Stimulated activated CD4-positive, alpha-beta T cell treated with anti-CD3 and anti-CD28 coated beads, TNF-alpha, amount 100 ng/mL, for 48 hours (primary cell): Measurements from ENCODE around the gene NARF.
A peak's percentile ranks its signal among the peaks of the same experiment; 100 is the strongest.
"Not testable (repeated sequence)": the region's sequence is repeated elsewhere in the genome, so short reads cannot be mapped to it uniquely, and the experiment has no call there.

Source experiments
- DNase-seq, 3 donors: peaks; one replicate each; pipeline ENCODE4 v3.0.0-alpha.2; 2020; ENCODE audit warnings: low read depth in 3 of 3

The NARF gene

DNA sequence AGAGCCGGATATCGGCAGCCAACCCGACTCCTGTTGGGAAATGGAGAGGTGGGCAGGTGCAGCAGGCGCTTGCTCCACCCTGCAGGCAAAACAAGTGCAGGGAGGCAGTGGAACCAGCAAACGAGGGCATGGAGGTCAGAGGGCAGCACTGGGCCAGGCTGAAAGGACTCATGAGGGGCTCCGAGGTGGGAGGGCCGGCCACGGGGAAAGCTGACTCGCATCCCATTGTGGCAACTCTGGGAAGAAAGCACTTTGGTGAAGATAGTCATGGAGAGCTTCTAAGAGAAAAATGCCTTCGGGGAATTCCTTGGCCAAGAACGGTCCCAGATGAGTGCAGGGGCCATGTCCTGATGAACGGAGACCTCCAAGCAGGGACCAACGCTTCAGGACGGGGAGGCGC lies 12.4 kb upstream of the NARF start:
- DNase-seq = no peak

DNA sequence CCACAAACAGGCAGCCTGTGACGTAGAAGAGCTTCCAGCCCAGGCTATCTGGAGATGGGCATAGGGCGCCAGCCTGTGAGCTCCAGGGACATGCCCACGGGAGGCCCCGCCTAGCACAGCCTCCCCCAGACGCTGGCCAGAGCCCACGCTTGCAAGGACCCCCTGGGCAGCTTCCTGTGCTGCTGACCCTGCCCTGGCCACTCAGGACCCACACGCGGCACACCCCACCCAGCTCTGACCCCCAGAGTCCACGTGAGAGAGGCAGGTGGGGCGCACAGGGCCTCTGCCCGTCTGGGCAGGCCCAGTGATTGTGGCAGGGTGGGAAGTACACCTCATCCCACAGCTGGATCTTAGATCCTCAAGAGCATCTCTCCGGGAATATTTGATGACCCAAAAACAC lies 11.9 kb upstream of the NARF start:
- DNase-seq = no peak

DNA sequence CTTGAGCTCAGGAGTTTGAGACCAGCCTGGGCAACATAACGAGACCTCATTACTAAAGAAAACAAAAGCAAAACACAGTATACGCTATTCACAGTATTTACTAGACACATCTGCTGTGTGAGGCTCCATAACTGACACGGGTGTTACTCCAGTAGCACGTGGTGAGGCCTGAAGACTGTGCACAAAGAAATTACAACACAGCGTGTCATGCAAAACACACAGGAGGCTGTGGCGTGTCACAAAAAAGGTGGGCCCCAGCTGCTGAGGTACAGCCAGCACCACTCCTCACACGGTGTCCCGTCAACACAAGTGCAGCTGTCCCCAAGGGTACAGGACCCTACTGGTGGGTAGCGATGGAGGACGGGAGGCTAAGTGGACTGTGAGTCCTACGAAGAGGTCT lies 10.7 kb upstream of the NARF start:
- no peak for DNase-seq

DNA sequence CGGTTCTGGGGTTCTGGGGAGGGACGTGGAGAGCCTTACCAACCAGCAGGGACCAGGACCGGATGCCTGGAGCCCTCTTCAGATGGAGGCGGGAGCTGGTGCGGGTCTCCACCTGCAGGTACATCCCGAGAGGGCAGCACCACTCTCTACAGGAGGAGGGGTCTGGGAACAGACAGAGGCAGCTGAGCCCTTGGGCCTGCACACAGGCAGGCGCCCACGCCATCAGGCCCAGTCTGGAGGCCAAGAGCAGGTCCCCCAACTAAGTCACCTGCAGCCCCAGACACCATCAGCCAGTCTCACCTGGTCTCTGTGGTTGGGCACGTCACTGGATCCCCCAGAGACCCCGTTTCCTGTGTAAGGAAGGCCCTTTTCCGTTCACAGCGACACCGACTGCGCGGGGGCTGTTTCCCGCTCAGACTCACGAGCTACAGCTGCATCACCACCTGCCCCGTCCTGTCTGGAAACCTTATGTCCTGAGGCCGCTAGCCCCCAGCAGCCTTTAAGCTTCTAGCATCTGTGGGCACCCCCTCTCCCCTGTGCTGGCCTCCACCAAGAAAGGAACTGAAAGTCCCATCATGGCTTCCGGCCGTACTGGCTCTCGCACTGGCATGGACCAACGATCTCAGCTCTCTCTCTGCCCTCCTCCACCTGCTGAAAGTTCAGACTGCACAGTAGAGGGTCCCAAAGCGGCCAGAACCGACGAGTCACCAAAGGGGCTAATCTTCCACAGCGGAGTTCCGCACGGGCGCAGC lies 9.2 kb upstream of the NARF start:
- peak in 2 of 3 donors; percentile 46 to 47 for DNase-seq

- peak in 1 of 3 donors; percentile 29 for DNase-seq
These were observed 8.6 kb upstream of the NARF start for GRCh38 chr17:82449883-82450356.

DNA sequence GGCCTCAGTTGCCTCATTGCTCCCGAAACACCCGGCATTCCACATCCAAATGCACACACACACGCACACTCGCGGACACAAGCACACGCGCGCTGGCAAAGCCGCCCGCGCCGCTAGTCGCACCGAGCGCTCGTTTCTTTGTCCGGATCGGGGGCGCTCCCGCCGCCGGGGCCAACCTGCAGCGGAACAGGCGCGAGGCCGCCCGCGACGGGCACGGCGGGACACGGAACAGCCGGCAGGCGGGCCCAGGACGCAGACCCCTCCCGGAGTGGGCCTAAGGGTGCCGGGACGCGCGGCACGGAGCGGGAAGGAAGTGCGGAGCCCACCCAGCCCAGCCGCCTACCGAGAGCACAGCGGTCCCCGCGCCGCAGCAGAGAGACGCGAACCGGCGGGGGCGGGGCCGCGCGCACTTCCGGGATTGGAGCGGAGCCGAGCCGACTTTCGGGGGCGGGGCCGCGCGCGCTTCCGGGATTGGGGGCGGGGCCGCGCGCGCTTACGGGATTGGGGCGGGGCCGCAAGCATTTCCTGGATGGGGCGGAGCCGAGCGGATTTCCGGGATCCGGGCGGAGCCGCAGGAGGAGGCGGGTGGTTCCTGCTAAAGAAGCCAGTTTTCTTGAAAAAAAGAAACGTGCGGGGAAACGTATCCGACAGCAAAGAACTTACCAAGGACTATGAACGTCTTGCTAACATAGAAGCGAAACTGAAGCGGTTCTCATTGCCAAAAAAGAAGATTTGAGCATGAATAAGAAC lies 8.0 kb upstream of the NARF start, which contains the start of gene CYBC1:
Gene CYBC1 (minus strand): TSS at position 396 of the 750 bp plus-strand sequence. CDS start 1,498 bp downstream, outside the sequence.
- DNase-seq = peak; percentile 91 to 96 (median 92)

DNA sequence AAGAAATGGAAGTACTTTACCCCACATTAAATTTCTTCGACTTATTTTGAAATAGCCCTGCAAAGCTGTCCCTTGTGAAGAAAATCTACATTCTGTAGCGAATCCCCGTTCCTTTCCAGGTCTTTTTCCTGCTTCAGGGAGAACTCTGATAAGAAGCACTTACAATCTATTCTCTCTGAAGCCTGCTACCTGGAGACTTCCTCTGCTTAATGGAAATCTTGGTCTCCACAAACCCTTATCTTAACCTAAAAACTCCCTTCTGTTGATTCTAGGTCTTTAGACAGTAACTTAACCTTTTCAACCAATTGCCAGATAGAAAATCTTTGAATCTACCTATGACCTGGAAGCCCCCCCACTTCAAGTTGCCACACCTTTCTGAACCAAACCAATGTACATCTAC lies 6.4 kb upstream of the NARF start:
- no peak for DNase-seq

GRCh38 chr17:82453151-82453550 lies 5.4 kb upstream of the NARF start:
- not testable (repeated sequence) for DNase-seq

GRCh38 chr17:82453706-82454105 lies 4.8 kb upstream of the NARF start:
- DNase-seq = not testable (repeated sequence)

DNA sequence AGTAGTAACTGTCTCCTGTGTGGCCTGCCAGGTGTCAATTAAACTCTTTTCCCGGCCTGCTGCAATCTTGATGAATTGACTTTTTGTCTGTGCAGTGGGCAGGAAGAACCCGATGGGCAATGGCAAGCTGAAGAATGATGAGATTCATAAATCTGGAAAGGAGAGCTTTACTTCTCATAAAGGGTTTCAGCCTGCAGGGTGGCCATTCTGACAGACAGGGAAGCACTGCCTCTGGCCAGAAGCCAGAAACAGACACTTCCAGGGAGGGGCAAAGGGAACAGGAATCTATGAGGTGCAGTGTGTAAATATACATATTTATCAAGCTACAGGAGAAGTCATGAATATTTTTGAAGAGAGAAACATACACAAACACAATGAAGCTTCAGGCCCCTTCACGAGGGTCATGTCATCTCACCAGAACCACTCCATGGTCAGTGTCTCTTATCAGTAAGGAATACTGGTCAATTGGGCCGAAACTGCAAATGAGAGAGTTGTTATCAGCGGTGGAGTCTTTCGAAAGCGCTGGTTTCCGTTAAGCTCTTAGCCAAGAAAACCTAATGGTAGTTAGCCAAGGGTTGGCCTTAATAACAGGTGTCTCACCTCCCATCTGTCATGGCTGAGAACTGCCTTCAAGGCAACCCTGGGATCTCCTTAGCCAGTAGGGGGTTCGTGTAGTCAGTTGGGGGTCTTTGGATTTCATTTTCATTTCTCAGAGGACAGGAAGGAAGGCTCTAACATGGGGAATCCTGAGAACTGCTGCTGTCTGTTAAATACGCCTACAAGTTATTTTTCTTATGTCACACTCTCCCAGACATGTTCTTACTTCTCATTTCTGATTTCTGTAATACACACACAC lies 1.2 kb upstream of the NARF start:
- no peak for DNase-seq

DNA sequence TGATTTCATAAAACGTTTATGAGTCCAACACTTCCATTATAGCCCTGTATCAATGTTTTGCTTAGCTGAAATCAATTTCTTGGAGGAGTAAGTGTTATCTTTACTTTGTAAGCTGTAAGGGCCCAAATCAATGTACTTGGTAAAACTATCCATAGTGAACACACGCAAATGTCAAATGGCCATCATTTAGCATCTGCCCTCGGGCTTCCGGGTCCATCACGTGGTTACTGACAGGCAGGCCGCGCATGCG lies 687 bp upstream of the NARF start:
- DNase-seq = no peak

GRCh38 chr17:82458885-82459424 lies 414 bp downstream of the NARF start:
- no peak for DNase-seq

DNA sequence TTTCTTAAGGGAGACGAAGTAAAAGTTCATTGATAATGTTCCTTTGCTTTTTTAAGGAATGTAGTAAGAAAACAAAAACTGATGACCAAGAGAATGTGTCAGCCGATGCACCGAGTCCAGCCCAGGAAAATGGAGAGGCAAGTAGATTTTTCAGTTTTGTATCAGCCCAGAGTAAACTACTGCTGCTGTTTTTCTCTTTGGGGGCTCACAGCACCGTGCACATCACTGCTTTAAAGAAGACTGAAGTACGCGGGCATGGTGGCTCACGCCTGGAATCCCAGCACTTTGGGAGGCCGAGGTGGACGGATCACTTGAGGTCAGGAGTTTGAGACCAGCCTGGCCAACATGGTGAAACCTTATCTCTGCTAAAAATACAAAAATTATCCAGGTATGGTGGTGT lies 1.4 kb downstream of the NARF start:
- not testable (repeated sequence) for DNase-seq

DNA sequence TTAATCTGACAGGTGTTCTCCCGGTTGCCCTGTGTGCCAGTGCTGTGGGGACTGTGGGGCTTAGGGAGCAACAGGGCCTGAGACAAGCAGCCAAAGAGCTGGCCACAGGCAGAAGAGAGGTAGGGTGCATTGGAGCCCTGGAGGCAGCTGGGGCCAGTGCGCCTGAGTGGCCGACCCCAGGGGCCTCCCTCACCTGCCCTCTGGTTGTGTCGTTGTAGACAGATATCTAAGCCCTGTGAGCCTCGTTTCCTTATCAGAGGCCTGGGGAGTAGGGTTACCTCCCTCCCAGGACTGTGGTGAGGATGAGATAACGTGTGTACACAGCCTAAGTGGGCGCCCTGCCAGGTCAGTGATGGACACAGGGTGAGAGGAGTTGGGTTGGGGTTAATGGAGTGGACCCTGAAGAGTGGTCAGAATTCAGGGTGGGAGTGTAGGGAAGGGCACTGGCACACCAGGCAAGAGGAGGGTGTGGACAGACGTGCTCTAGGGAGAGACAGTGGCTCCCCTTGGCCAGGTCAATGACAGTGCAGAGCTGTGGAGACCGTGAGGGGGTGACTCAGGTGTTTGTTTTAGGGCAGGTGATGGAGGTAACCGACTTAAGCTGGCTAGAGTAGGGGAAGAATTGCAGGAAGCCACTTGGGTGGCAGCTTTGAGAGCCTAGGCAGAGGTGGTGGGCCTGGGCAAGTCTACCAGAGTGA lies 3.4 kb downstream of the NARF start:
- DNase-seq = no peak

GRCh38 chr17:82463391-82463790 lies 4.8 kb downstream of the NARF start:
- no peak for DNase-seq

DNA sequence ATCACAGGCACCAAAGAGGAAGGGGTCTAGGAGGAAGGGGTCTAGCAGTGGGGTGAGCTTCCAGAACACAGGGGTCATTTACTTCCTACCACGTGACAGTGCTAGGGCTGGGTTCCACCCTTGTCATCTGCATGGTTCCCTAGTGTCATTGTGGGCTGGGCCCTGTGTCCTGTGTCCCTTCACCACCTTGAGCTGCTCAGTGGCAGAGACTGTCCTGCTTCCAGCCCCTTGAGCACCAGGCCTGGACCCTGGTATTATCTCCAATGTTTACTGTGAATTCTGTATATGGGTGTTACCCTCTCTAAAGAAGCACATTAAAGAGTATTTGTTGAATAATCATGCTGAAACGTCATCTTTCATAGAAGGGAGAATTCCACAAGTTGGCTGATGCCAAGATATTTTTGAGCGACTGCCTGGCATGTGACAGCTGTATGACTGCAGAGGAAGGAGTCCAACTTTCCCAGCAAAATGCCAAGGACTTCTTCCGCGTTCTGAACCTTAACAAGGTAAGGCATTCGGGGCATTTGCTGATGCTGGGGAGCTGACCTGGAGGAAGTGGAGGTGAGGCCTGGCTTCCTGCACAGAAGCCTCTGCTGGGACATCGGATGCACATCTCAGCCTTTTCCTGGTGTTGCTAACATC lies 5.5 kb downstream of the NARF start:
- no peak for DNase-seq

- no peak for DNase-seq
These were observed 6.0 kb downstream of the NARF start for GRCh38 chr17:82464567-82464929.

DNA sequence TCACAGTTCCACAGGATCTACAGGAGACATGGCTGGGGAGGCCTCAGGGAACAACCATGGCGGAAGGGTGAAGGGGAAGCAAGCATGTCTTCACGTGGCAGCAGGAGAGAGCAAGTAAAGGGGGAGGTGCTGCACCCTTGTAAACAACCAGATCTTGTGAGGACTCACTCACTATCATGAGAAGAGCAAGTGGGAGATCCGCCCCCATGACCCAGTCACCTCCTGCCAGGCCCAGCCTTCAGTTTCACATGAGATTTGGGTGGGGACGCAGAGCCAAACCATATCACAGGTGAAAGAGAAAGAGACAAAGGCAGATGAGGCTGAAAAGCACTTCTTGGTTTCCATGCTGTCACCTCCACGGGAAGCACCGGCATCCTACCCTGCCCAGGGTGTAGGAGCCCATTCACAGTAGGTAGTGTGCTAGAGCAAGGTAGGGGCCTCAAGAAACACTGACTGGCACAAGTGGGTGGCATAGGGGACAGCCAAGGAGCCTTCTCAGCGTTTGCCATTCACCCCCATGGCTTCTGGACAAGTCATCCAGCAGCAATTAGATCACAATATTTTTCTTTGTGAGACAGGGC lies 6.6 kb downstream of the NARF start:
- no peak for DNase-seq

DNA sequence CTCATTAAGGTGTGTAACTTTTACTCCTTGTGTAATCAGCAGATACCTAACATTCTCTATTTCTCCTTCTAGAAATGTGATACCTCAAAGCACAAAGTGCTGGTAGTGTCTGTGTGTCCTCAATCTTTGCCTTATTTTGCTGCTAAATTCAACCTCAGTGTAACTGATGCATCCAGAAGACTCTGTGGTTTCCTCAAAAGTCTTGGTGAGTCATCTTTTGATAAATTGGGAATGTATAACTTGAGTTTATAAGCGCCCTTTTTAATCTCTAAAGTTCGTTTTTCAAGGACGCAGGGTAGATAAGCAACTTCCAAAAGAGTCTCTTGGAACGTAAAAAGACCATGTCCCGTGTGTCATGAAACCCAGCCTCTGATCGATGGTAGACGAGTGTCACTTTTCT lies 10.2 kb downstream of the NARF start:
- DNase-seq = no peak

DNA sequence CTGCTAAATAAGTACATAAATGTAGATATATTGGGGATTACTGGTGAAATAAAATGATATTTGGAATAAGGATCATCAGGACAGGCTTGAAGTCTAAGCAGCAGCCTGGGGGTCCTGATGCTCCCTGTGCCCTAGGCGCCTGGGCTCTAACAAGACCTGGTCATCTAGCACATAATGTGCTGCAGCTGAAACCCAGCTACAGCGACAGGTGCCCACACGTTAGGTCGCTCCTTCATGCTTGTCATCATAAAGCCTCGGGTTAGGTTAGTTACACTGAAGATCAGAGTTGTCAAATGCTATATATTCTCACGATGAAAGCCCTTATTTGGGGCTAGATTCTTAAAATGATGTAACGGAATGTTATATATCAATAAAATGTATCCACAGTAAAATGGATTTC lies 11.5 kb downstream of the NARF start:
- DNase-seq = no peak
